ENCODE measurements around the gene PRKCE. TPM values are rescaled to one million over a fixed set of nuclear protein-coding genes. Genes with fewer than 3 reads are reported as not detected.

PRKCE gene
- total RNA-seq, 1 donor from 2014 or later: 18.4 TPM

- H3K4me3 Mint-ChIP-seq: no peak overlapping the region
- no peaks in the 10 kb centered on the region for H3K36me3 Mint-ChIP-seq
- TF ChIP-seq CTCF (IDR thresholded peaks at IDR 0.05; ENCODE audit: unreplicated experiment): no peak
- H3K27ac Mint-ChIP-seq: no peak overlapping the region
- DNase-seq (ENCODE audit: low spot score in 2 of 2, unreplicated experiment in 2 of 2): no peak
- no peaks in the 10 kb centered on the region for H3K9me3 Mint-ChIP-seq
- peaks cover 16% of the 10 kb centered on the region for H3K4me1 Mint-ChIP-seq
- H3K27me3 Mint-ChIP-seq (ENCODE audit: low read depth): no peaks in the 10 kb centered on the region
These were observed 412.9 kb downstream of the PRKCE start for GRCh38 chr2:46064396-46064795.

GRCh38 chr2:46065152-46065551, 413.7 kb downstream of the PRKCE start:
- Mint-ChIP-seq H3K9me3 (no peaks in the 10 kb centered on the region), H3K4me3 (no peak overlapping the region), H3K36me3 (no peaks in the 10 kb centered on the region), H3K27me3 (ENCODE audit: low read depth) (no peaks in the 10 kb centered on the region), H3K27ac (no peak overlapping the region), H3K4me1 (peaks cover 16% of the 10 kb centered on the region)
- no peak for DNase-seq (ENCODE audit: low spot score in 2 of 2, unreplicated experiment in 2 of 2)
- TF ChIP-seq CTCF (IDR thresholded peaks at IDR 0.05; ENCODE audit: unreplicated experiment): no peak

- TF ChIP-seq CTCF (IDR thresholded peaks at IDR 0.05; ENCODE audit: unreplicated experiment): no peak
- Mint-ChIP-seq H3K27ac (no peak overlapping the region), H3K4me3 (no peak overlapping the region), H3K4me1 (peaks cover 16% of the 10 kb centered on the region), H3K9me3 (no peaks in the 10 kb centered on the region), H3K27me3 (ENCODE audit: low read depth) (no peaks in the 10 kb centered on the region), H3K36me3 (no peaks in the 10 kb centered on the region)
- DNase-seq (ENCODE audit: low spot score in 2 of 2, unreplicated experiment in 2 of 2): no peak
These were observed 414.6 kb downstream of the PRKCE start for GRCh38 chr2:46066116-46066515.

- H3K9me3 Mint-ChIP-seq: no peaks in the 10 kb centered on the region
- no peaks in the 10 kb centered on the region for H3K27me3 Mint-ChIP-seq (ENCODE audit: low read depth)
- H3K4me3 Mint-ChIP-seq: no peak overlapping the region
- DNase-seq (ENCODE audit: low spot score in 2 of 2, unreplicated experiment in 2 of 2): no peak
- H3K27ac Mint-ChIP-seq: no peak overlapping the region
- no peak for TF ChIP-seq CTCF (IDR thresholded peaks at IDR 0.05; ENCODE audit: unreplicated experiment)
- H3K36me3 Mint-ChIP-seq: no peaks in the 10 kb centered on the region
- peaks cover 16% of the 10 kb centered on the region for H3K4me1 Mint-ChIP-seq
These were observed 415.1 kb downstream of the PRKCE start for GRCh38 chr2:46066601-46067000.

GRCh38 chr2:46067062-46067461, 415.6 kb downstream of the PRKCE start:
- no peaks in the 10 kb centered on the region for H3K9me3 Mint-ChIP-seq
- no peak for TF ChIP-seq CTCF (IDR thresholded peaks at IDR 0.05; ENCODE audit: unreplicated experiment)
- H3K4me1 Mint-ChIP-seq: peaks cover 16% of the 10 kb centered on the region
- no peak overlapping the region for H3K27ac Mint-ChIP-seq
- H3K4me3 Mint-ChIP-seq: no peak overlapping the region
- H3K36me3 Mint-ChIP-seq: no peaks in the 10 kb centered on the region
- DNase-seq (ENCODE audit: low spot score in 2 of 2, unreplicated experiment in 2 of 2): no peak
- H3K27me3 Mint-ChIP-seq (ENCODE audit: low read depth): no peaks in the 10 kb centered on the region

Data from mesothelial cell of epicardium (in vitro differentiated cells).